Gastrocnemius medialis (tissue), 4 donors: ENCODE results near the gene RPS6KA2.

Experiments
- POLR2A ChIP-seq, 2 donors: fragments of 450-650 bp; IDR thresholded peaks; one replicate each; pipeline ENCODE4 v1.6.1; 2017; ENCODE audit warnings: antibody characterized with exemption in 2 of 2, mild to moderate bottlenecking in 2 of 2, moderate library complexity in 2 of 2
- TF ChIP-seq, protein P1 (sequence below), 5 experiments: fragments of 450-650 bp in 3 of 5; fragments of 200-600 bp in 2 of 5; sonication (generic) in 2 of 5; IDR thresholded peaks in 4 of 5; conservative IDR thresholded peaks in 1 of 5; 1 replicate in 4 of 5; 2 replicates in 1 of 5; pipeline ENCODE4 v1.5.1; 2016 to 2019; ENCODE audit warnings: antibody characterized with exemption in 5 of 5, mild to moderate bottlenecking in 3 of 5, moderate library complexity in 3 of 5

DNA sequence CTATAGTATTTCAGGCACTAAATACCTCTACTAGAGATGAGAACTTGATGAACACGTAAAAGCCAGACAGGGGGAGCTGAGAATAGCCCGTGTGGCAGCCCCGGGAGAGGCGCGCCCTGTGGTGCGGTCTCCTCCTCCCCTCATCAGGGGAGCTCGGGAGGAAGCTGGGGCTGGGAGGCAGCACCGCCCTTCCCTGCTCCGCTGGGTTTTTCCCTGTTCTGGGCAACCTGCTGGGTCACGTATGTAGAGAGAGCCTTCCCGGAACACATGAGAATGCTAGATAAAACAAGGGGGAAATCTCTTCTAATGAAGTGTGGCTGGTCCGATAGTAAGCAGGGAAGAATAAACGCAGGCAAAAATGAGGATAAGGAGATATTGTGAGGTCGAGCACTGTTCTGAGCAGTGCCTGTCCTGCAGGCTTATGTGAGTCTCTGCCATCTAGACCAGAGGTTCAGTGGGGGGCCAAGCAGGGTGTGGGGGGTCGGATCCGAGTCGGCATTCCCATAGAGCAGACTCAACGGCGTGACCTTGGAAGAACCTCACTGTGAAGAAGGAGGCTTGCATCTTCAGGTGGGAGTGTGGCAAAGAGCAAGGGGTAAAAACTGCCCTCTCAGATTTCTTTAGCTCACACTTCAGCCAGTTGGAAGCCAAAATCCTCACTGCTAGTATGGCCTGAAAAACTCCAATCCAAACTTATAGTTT lies 13.4 kb upstream of the RPS6KA2 start:
- TF ChIP-seq POLR2A (IDR thresholded peaks at IDR 0.05): no peak
- TF ChIP-seq, protein P1, sequence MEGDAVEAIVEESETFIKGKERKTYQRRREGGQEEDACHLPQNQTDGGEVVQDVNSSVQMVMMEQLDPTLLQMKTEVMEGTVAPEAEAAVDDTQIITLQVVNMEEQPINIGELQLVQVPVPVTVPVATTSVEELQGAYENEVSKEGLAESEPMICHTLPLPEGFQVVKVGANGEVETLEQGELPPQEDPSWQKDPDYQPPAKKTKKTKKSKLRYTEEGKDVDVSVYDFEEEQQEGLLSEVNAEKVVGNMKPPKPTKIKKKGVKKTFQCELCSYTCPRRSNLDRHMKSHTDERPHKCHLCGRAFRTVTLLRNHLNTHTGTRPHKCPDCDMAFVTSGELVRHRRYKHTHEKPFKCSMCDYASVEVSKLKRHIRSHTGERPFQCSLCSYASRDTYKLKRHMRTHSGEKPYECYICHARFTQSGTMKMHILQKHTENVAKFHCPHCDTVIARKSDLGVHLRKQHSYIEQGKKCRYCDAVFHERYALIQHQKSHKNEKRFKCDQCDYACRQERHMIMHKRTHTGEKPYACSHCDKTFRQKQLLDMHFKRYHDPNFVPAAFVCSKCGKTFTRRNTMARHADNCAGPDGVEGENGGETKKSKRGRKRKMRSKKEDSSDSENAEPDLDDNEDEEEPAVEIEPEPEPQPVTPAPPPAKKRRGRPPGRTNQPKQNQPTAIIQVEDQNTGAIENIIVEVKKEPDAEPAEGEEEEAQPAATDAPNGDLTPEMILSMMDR (IDR thresholded peaks at IDR 0.05 in 4 of 5, conservative IDR thresholded peaks at IDR 0.05 in 1 of 5): no peak
